Mesendoderm (in vitro differentiated cells): ENCODE results near the gene ZCCHC7.

Experiments used
- DNase-seq: peaks from one replicate; pipeline ENCODE4 v3.0.0; 2013
- H2AK5ac ChIP-seq: 2 replicates; pipeline ENCODE4 v1.6.1; 2013; ENCODE audit warnings: low read length, inconsistent platforms
- H2BK120ac ChIP-seq: 2 replicates; pipeline ENCODE4 v1.6.1; 2013; ENCODE audit warnings: low read depth, mild to moderate bottlenecking, low read length, moderate library complexity, mixed read lengths
- H2BK15ac ChIP-seq: replicated peaks from 2 replicates; pipeline ENCODE4 v1.6.1; 2013; ENCODE audit warnings: low read depth, mild to moderate bottlenecking, moderate library complexity
- H2BK5ac ChIP-seq: 2 replicates; pipeline ENCODE4 v1.6.1; 2013; ENCODE audit warnings: low read length, inconsistent platforms
- H3K18ac ChIP-seq: 2 replicates; pipeline ENCODE4 v1.6.1; 2013; ENCODE audit warnings: mild to moderate bottlenecking, low read length, mixed read lengths
- H3K23ac ChIP-seq: one replicate; pipeline ENCODE4 v1.6.1; 2013; ENCODE audit warnings: low read length
- H3K27ac ChIP-seq: 2 replicates; pipeline ENCODE4 v1.5.1; 2013; ENCODE audit warnings: low read depth, mild to moderate bottlenecking, inconsistent platforms, low read length, moderate library complexity
- H3K27me3 ChIP-seq: 2 replicates; pipeline ENCODE4 v1.6.1; 2013; ENCODE audit warnings: low read length, control low read depth, mild to moderate bottlenecking, inconsistent platforms; ENCODE audit not compliant: insufficient read depth, poor library complexity
- H3K36me3 ChIP-seq: 2 replicates; pipeline ENCODE4 v1.6.1; 2013; ENCODE audit warnings: low read length, inconsistent platforms; ENCODE audit not compliant: control insufficient read depth, insufficient read depth
- H3K4ac ChIP-seq: one replicate; pipeline ENCODE4 v1.6.1; 2013; ENCODE audit warnings: low read depth, mild to moderate bottlenecking, low read length, moderate library complexity
- H3K4me1 ChIP-seq: 2 replicates; pipeline ENCODE4 v1.6.1; 2013; ENCODE audit warnings: low read depth, low read length, inconsistent platforms; ENCODE audit not compliant: control insufficient read depth
- H3K4me2 ChIP-seq: 2 replicates; pipeline ENCODE4 v1.6.1; 2013; ENCODE audit warnings: low read length
- H3K4me3 ChIP-seq: 2 replicates; pipeline ENCODE4 v1.5.1; 2013; ENCODE audit warnings: mild to moderate bottlenecking, low read length
- H3K56ac ChIP-seq: one replicate; pipeline ENCODE4 v1.6.1; 2013; ENCODE audit warnings: low read length
- H3K79me1 ChIP-seq: 2 replicates; pipeline ENCODE4 v1.6.1; 2013; ENCODE audit warnings: low read length, inconsistent platforms
- H3K79me2 ChIP-seq: 2 replicates; pipeline ENCODE4 v1.6.1; 2013; ENCODE audit warnings: mild to moderate bottlenecking, low read length; ENCODE audit not compliant: control insufficient read depth, insufficient read depth
- H3K9ac ChIP-seq: 2 replicates; pipeline ENCODE4 v1.6.1; 2013; ENCODE audit warnings: low read length, inconsistent platforms
- H4K5ac ChIP-seq: one replicate; pipeline ENCODE4 v1.6.1; 2013; ENCODE audit warnings: low read length
- H4K8ac ChIP-seq: one replicate; pipeline ENCODE4 v1.6.1; 2013; ENCODE audit warnings: low read depth, mild to moderate bottlenecking, control low read depth, low read length, moderate library complexity
- WGBS: extraction: QIAGEN DNeasy Blood & Tissue Kit; methylation state at CpG from one replicate; pipeline ENCODE4 v1.1.7; 2013; ENCODE audit warnings: low lambda C conversion rate, missing lambda C conversion rate; ENCODE audit not compliant: insufficient coverage; ENCODE audit errors: extremely low coverage; 5-methylcytosine and 5-hydroxymethylcytosine counted together

Gene ZCCHC7

GRCh38 chr9:37382982-37383357 is 262.6 kb downstream of the ZCCHC7 start:
- Histone ChIP-seq H2BK5ac (no peak overlapping the region), H3K4me2 (no peak overlapping the region), H2BK15ac (no peak overlapping the region), H3K79me1 (no peaks in the 10 kb centered on the region), H3K4me3 (no peak overlapping the region), H3K27me3 (no peaks in the 10 kb centered on the region), H3K18ac (no peak overlapping the region), H3K36me3 (no peaks in the 10 kb centered on the region), H2BK120ac (no peak overlapping the region), H3K56ac (no peak overlapping the region), H3K79me2 (no peaks in the 10 kb centered on the region), H3K9ac (no peak overlapping the region), H3K27ac (no peak overlapping the region), H4K8ac (no peak overlapping the region), H3K4me1 (no peaks in the 10 kb centered on the region), H3K23ac (no peak overlapping the region), H4K5ac (no peak overlapping the region), H3K4ac (no peak overlapping the region), H2AK5ac (no peak overlapping the region)
- WGBS = no CpG with 5 or more reads among the region's 5 CpGs
- no peak for DNase-seq

- H3K23ac ChIP-seq = no peak overlapping the region
- no peak overlapping the region for H3K4me3 ChIP-seq
- H3K4me2 ChIP-seq = no peak overlapping the region
- H2AK5ac ChIP-seq = no peak overlapping the region
- no peaks in the 10 kb centered on the region for H3K27me3 ChIP-seq
- no peak overlapping the region for H2BK120ac ChIP-seq
- H2BK5ac ChIP-seq = no peak overlapping the region
- H2BK15ac ChIP-seq = no peak overlapping the region
- DNase-seq = no peak
- no peak overlapping the region for H3K18ac ChIP-seq
- H3K79me2 ChIP-seq = no peaks in the 10 kb centered on the region
- H3K27ac ChIP-seq = no peak overlapping the region
- no peaks in the 10 kb centered on the region for H3K4me1 ChIP-seq
- H3K9ac ChIP-seq = no peak overlapping the region
- H3K79me1 ChIP-seq = no peaks in the 10 kb centered on the region
- H3K4ac ChIP-seq = no peak overlapping the region
- H3K56ac ChIP-seq = no peak overlapping the region
- H3K36me3 ChIP-seq = no peaks in the 10 kb centered on the region
- H4K8ac ChIP-seq = no peak overlapping the region
- H4K5ac ChIP-seq = no peak overlapping the region
- no CpG with 5 or more reads among the region's 6 CpGs for WGBS
Observed at GRCh38 chr9:37383393-37383792, 263.0 kb downstream of the ZCCHC7 start.

GRCh38 chr9:37383876-37384746 is 263.7 kb downstream of the ZCCHC7 start:
- Histone ChIP-seq H3K27me3 (no peaks in the 10 kb centered on the region), H4K8ac (no peak overlapping the region), H3K56ac (no peak overlapping the region), H3K27ac (no peak overlapping the region), H2AK5ac (no peak overlapping the region), H2BK15ac (no peak overlapping the region), H2BK5ac (no peak overlapping the region), H3K4me3 (no peak overlapping the region), H3K9ac (no peak overlapping the region), H3K23ac (no peak overlapping the region), H3K36me3 (no peaks in the 10 kb centered on the region), H3K79me2 (no peaks in the 10 kb centered on the region), H2BK120ac (no peak overlapping the region), H3K4ac (no peak overlapping the region), H3K4me2 (no peak overlapping the region), H4K5ac (no peak overlapping the region), H3K79me1 (no peaks in the 10 kb centered on the region), H3K18ac (no peak overlapping the region), H3K4me1 (no peaks in the 10 kb centered on the region)
- WGBS = no CpG with 5 or more reads among the region's 12 CpGs
- no peak for DNase-seq

GRCh38 chr9:37385286-37385685 is 264.9 kb downstream of the ZCCHC7 start:
- Histone ChIP-seq H3K79me2 (no peaks in the 10 kb centered on the region), H3K79me1 (no peaks in the 10 kb centered on the region), H2BK120ac (no peak overlapping the region), H2BK15ac (no peak overlapping the region), H3K23ac (no peak overlapping the region), H3K18ac (no peak overlapping the region), H3K4me3 (no peak overlapping the region), H3K4ac (no peak overlapping the region), H3K27me3 (no peaks in the 10 kb centered on the region), H4K5ac (no peak overlapping the region), H3K4me1 (no peaks in the 10 kb centered on the region), H3K9ac (no peak overlapping the region), H3K36me3 (no peaks in the 10 kb centered on the region), H3K27ac (no peak overlapping the region), H3K56ac (no peak overlapping the region), H2AK5ac (no peak overlapping the region), H3K4me2 (no peak overlapping the region), H2BK5ac (no peak overlapping the region), H4K8ac (no peak overlapping the region)
- DNase-seq = no peak
- WGBS = no CpG with 5 or more reads among the region's 6 CpGs

DNA sequence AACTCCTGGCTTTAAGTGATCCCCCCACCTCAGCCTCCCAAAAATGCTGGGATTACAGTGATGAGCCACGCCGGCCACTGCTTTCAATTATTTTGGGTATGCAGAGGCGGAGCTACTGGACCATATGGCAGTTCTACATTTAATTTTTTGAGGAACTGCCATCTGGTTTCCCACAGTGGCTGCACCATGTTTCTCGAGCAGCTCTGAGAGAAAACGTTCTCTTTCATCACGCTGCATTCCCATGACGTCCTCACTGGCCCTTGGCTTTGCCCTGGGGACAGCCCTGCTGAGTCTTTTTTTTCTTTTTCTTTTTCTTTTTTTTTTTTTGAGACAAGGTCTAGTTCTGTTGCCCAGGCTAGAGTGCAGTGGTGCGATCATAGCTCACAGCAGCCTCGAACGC is 266.6 kb downstream of the ZCCHC7 start:
- Histone ChIP-seq H2AK5ac (no peak overlapping the region), H4K8ac (no peak overlapping the region), H3K27me3 (no peaks in the 10 kb centered on the region), H2BK15ac (no peak overlapping the region), H3K79me1 (no peaks in the 10 kb centered on the region), H3K4me1 (no peaks in the 10 kb centered on the region), H3K36me3 (no peaks in the 10 kb centered on the region), H2BK120ac (no peak overlapping the region), H3K27ac (no peak overlapping the region), H3K4me3 (no peak overlapping the region), H3K9ac (no peak overlapping the region), H3K18ac (no peak overlapping the region), H3K4me2 (no peak overlapping the region), H3K56ac (no peak overlapping the region), H2BK5ac (no peak overlapping the region), H3K23ac (no peak overlapping the region), H4K5ac (no peak overlapping the region), H3K4ac (no peak overlapping the region), H3K79me2 (no peaks in the 10 kb centered on the region)
- DNase-seq = no peak
- no CpG with 5 or more reads among the region's 10 CpGs for WGBS

GRCh38 chr9:37390759-37391158 is 270.4 kb downstream of the ZCCHC7 start:
- no peak overlapping the region for H3K56ac ChIP-seq
- no peak overlapping the region for H2BK120ac ChIP-seq
- H3K79me1 ChIP-seq = no peaks in the 10 kb centered on the region
- no peak overlapping the region for H2BK5ac ChIP-seq
- H3K4ac ChIP-seq = no peak overlapping the region
- H3K4me1 ChIP-seq = no peaks in the 10 kb centered on the region
- no peak overlapping the region for H2BK15ac ChIP-seq
- H3K79me2 ChIP-seq = no peaks in the 10 kb centered on the region
- no CpG with 5 or more reads among the region's 7 CpGs for WGBS
- peak; percentile 74 for DNase-seq
- no peak overlapping the region for H3K18ac ChIP-seq
- H3K4me3 ChIP-seq = no peak overlapping the region
- H3K36me3 ChIP-seq = no peaks in the 10 kb centered on the region
- no peak overlapping the region for H3K23ac ChIP-seq
- no peak overlapping the region for H3K27ac ChIP-seq
- H3K9ac ChIP-seq = no peak overlapping the region
- no peak overlapping the region for H3K4me2 ChIP-seq
- H3K27me3 ChIP-seq = no peaks in the 10 kb centered on the region
- no peak overlapping the region for H2AK5ac ChIP-seq
- H4K5ac ChIP-seq = no peak overlapping the region
- no peak overlapping the region for H4K8ac ChIP-seq
